Measurements from ENCODE around the gene RIC3.

DNA sequence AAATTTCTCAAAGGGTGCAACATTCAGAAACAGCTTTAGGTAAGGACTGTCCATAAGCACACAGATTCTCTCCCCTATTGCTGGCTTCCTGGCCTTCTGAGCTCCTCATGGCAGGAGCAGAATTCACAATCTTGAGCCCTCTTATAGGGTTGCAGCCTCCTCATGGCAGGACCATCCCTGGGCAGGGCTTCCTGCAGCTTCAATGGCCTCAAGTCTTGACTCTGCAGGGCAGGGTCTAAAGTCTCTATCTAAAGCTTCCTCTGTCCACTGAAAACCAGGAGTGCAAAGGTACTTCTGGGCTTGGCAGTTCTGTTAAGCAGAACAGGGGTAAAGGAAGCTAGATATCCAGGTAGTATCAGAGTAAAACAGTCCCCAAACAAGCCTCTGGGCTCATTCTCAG is 59.1 kb downstream of the RIC3 start:
- TF ChIP-seq, protein P1, sequence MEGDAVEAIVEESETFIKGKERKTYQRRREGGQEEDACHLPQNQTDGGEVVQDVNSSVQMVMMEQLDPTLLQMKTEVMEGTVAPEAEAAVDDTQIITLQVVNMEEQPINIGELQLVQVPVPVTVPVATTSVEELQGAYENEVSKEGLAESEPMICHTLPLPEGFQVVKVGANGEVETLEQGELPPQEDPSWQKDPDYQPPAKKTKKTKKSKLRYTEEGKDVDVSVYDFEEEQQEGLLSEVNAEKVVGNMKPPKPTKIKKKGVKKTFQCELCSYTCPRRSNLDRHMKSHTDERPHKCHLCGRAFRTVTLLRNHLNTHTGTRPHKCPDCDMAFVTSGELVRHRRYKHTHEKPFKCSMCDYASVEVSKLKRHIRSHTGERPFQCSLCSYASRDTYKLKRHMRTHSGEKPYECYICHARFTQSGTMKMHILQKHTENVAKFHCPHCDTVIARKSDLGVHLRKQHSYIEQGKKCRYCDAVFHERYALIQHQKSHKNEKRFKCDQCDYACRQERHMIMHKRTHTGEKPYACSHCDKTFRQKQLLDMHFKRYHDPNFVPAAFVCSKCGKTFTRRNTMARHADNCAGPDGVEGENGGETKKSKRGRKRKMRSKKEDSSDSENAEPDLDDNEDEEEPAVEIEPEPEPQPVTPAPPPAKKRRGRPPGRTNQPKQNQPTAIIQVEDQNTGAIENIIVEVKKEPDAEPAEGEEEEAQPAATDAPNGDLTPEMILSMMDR (IDR thresholded peaks at IDR 0.05): no peak
- TF ChIP-seq POLR2AphosphoS5 (IDR thresholded peaks at IDR 0.05) (no peak), EP300 (IDR thresholded peaks at IDR 0.05) (no peak)
